PFSK-1 (cell line): ENCODE results near the gene SIAH1.

Experiments
- FOXP2 ChIP-seq: optimal IDR thresholded peaks from 2 replicates; pipeline ENCODE3; 2011; ENCODE audit warnings: borderline replicate concordance, control low read depth, inconsistent platforms; ENCODE audit not compliant: insufficient read depth; ENCODE audit errors: extremely low read length, extremely low read depth
- POLR2AphosphoS5 ChIP-seq: IDR thresholded peaks from 2 replicates; pipeline ENCODE4 v1.6.1; 2012; ENCODE audit warnings: low read depth, mild to moderate bottlenecking, control low read depth, low read length, moderate library complexity
- SIN3A ChIP-seq: IDR thresholded peaks from 2 replicates; pipeline ENCODE4 v1.6.1; 2012; ENCODE audit warnings: mild to moderate bottlenecking, low read length, moderate library complexity, borderline replicate concordance; ENCODE audit not compliant: insufficient read depth
- TAF1 ChIP-seq: IDR thresholded peaks from 2 replicates; pipeline ENCODE4 v1.6.1; 2012; ENCODE audit warnings: low read length, control low read depth, borderline replicate concordance; ENCODE audit not compliant: insufficient read depth
- TF ChIP-seq, protein P1 (sequence below), 2 experiments: IDR thresholded peaks; 2 replicates each; pipeline versions ENCODE4 v1.6.1 to v1.8.0; 2011 to 2012; ENCODE audit warnings: low read depth in 2 of 2, low read length in 2 of 2, control low read depth in 1 of 2, inconsistent platforms in 1 of 2, mild to moderate bottlenecking in 1 of 2, moderate library complexity in 1 of 2; ENCODE audit not compliant: insufficient read depth in 1 of 2

SIAH1 gene

DNA sequence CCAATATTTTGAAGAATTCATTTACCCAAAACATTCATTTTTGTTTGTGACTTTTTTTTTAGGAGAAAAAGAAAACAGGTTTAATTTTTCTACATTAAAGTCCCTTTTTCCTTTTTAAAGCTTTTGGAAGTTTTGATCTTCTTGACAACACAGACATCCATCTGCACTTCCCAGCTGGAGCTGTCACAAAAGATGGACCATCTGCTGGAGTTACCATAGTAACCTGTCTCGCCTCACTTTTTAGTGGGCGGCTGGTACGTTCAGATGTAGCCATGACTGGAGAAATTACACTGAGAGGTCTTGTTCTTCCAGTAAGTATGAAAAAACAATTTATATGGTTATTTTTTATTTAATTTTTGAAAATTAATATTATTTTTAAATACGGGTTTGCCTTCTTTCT is 37.2 kb downstream of the SIAH1 start:
- TF ChIP-seq TAF1, result no peak
- TF ChIP-seq, protein P1, sequence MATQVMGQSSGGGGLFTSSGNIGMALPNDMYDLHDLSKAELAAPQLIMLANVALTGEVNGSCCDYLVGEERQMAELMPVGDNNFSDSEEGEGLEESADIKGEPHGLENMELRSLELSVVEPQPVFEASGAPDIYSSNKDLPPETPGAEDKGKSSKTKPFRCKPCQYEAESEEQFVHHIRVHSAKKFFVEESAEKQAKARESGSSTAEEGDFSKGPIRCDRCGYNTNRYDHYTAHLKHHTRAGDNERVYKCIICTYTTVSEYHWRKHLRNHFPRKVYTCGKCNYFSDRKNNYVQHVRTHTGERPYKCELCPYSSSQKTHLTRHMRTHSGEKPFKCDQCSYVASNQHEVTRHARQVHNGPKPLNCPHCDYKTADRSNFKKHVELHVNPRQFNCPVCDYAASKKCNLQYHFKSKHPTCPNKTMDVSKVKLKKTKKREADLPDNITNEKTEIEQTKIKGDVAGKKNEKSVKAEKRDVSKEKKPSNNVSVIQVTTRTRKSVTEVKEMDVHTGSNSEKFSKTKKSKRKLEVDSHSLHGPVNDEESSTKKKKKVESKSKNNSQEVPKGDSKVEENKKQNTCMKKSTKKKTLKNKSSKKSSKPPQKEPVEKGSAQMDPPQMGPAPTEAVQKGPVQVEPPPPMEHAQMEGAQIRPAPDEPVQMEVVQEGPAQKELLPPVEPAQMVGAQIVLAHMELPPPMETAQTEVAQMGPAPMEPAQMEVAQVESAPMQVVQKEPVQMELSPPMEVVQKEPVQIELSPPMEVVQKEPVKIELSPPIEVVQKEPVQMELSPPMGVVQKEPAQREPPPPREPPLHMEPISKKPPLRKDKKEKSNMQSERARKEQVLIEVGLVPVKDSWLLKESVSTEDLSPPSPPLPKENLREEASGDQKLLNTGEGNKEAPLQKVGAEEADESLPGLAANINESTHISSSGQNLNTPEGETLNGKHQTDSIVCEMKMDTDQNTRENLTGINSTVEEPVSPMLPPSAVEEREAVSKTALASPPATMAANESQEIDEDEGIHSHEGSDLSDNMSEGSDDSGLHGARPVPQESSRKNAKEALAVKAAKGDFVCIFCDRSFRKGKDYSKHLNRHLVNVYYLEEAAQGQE (IDR thresholded peaks at IDR 0.05; ENCODE audit: insufficient read depth in 1 of 2, low read depth in 2 of 2, low read length in 2 of 2), result no peak
- no peak for TF ChIP-seq SIN3A
- no peak for TF ChIP-seq FOXP2

DNA sequence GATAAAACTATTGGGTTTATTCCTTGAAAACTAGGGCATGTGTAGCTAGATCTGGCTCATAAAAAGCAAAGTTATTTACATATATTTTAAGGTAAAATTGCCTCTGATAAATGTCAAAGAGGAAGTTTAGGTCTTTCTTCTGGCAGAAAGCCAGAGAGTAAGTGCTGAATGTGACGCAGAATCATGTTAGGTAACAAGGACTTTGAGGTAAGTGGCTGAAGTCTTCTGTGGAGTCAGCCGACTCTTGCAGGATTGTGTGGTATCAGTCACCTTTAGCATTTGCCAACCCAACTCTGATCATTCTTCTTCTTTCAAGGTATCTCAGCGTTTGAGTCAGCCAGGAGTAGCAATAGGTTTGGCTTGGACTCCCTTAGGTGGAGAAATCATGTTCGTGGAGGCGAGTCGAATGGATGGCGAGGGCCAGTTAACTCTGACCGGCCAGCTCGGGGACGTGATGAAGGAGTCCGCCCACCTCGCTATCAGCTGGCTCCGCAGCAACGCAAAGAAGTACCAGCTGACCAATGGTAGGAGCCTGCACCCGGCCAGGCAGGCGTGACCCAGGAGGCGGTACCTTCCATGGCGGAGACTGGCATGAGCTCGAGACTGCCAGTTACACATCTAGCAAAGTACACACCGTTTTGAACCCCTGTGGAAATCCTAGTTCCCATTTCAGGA is 37.9 kb downstream of the SIAH1 start:
- TF ChIP-seq, protein P1 (IDR thresholded peaks at IDR 0.05; ENCODE audit: insufficient read depth in 1 of 2, low read depth in 2 of 2, low read length in 2 of 2), result no peak
- TF ChIP-seq SIN3A (no peak), POLR2AphosphoS5 (no peak), FOXP2 (no peak), TAF1 (no peak)

DNA sequence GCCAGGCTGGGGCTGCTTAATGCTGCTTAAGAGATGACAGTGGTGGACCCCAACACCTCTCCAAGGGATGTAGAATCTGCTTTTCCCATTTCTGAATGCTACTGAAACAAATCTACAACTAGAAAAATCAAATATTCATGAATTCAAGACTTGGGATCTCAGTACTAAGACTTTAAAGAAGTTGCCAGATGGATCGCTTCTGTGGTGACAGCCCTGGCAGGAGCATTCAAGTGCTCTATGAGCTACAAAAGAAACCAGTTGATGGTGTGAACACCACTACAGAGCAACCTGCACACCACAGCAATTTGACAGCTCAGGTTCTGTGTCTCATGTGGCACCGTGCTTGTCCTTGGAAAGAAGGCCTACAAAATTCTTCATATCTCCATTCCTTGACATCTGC is 42.6 kb downstream of the SIAH1 start:
- TF ChIP-seq SIN3A (no peak), FOXP2 (no peak), POLR2AphosphoS5 (no peak)
- TF ChIP-seq, protein P1 (IDR thresholded peaks at IDR 0.05; ENCODE audit: insufficient read depth in 1 of 2, low read depth in 2 of 2, low read length in 2 of 2), result no peak

DNA sequence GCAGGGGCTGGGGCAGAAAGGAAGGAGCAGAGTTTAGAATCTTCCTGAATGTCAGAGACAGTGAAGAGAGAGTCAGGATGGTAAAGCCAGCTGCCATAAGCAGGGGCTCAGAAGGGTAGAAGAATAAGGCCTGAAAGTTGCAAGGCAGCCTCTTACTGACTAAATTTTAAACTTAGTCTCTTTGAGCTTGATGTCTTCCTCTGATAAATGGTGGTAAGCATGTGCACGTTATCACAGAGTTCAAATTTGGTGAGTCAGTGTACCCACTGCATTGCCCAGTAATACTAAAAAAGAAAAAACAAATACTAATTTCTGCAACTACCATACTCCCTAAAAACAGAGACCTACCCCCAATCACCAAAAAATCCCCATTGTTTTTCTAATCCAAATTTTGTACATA is 45.2 kb downstream of the SIAH1 start:
- TF ChIP-seq, protein P1 (IDR thresholded peaks at IDR 0.05; ENCODE audit: insufficient read depth in 1 of 2, low read depth in 2 of 2, low read length in 2 of 2), result no peak
- no peak for TF ChIP-seq FOXP2
- TF ChIP-seq TAF1, result no peak
- TF ChIP-seq POLR2AphosphoS5, result no peak
- TF ChIP-seq SIN3A, result no peak

DNA sequence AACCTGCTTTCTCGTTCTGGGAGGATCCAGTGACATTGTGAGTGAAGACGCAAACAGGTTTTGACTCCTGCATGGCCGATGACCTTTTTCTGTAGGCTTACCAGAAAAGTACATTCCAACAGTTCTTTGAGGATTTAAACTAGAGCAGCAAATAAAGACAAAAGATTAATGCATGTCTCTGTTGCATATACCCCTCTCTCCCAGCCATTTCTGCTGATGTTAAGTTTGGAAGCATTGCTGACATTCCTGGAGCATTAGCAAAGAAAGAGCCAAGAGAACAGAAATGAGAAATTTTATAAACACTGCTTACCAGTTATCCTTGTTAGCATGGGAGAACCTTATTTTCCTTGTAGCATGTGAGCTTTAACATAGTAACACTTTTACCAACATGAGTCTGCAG is 49.3 kb downstream of the SIAH1 start:
- TF ChIP-seq FOXP2, result no peak
